Measurements from ENCODE around the gene HBA1. TPM values are rescaled to one million over a fixed set of nuclear protein-coding genes. Genes with fewer than 3 reads are reported as not detected.
A peak's percentile ranks its signal among the peaks of the same experiment; 100 is the strongest.

The HBA1 gene
- total RNA-seq, 1 donor from 2014 or later = not detected

DNA sequence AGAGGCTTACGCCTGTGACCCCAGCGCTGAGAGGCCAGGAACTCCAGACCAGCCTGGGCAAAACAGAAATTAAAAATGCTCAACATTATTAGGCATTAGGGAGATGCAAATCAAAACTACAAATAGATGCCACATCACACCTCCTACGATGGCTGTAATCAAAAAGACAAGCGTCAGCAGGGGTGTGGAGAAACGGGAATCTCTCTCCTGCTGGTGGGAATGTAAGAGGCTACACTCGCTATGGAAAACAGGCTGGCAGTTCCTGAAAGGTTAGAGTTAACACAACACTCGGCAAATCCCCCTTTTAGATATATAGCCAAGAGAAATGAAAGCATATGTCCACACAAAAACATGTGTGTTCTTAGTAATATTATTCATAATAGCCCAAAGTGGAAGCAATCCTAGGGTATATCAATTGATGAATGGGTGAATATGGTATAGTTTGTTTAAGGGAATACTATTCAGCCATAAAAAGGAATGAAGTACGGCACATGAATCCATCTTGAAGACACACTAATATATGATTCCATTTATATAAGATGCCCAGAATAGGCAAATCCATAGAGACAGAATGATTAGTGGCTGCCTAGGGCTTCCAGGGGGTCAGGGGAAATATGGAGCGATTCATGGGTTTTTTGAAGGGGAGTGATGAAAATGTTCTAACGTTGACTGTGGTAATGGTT lies 36.2 kb upstream of the HBA1 start:
- Mint-ChIP-seq H3K27me3 (peaks cover 5% of the 10 kb centered on the region), H3K4me1 (ENCODE audit: unreplicated experiment) (peaks cover 6% of the 10 kb centered on the region), H3K36me3 (peaks cover 3% of the 10 kb centered on the region), H3K27ac (no peak overlapping the region), H3K9me3 (no peaks in the 10 kb centered on the region), H3K4me3 (peak overlapping the region; percentile 79)
- no peak for DNase-seq (ENCODE audit: extremely low spot score, unreplicated experiment)
- TF ChIP-seq, protein P1, sequence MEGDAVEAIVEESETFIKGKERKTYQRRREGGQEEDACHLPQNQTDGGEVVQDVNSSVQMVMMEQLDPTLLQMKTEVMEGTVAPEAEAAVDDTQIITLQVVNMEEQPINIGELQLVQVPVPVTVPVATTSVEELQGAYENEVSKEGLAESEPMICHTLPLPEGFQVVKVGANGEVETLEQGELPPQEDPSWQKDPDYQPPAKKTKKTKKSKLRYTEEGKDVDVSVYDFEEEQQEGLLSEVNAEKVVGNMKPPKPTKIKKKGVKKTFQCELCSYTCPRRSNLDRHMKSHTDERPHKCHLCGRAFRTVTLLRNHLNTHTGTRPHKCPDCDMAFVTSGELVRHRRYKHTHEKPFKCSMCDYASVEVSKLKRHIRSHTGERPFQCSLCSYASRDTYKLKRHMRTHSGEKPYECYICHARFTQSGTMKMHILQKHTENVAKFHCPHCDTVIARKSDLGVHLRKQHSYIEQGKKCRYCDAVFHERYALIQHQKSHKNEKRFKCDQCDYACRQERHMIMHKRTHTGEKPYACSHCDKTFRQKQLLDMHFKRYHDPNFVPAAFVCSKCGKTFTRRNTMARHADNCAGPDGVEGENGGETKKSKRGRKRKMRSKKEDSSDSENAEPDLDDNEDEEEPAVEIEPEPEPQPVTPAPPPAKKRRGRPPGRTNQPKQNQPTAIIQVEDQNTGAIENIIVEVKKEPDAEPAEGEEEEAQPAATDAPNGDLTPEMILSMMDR (conservative IDR thresholded peaks at IDR 0.05) = peak; percentile 18

DNA sequence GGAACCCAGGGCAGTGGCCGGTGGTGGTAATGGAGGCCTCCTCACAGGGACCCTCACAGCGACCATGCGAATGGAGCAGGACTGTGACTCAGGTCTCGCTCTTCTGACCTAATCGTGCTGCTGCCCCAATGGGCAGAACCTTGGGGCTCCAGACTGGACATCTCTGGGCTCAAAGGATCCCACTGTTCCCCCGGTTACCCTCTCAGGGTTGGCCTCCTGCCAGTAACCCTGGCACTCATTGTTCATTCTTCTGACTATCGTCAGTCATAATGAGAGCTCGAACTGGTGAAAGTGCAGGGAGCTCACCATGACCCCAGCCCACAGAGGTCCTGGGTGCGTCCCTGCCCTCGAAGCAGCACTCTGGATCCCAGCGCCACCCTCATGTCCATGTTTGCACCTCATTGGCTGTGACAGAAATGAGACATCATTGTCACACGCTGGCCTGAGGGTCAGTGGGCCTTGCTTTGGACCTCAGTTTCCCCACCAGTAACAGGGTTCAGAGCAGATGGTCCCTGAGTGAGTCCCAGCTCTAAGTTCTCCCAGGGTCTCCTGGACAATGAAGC lies 34.0 kb upstream of the HBA1 start:
- Mint-ChIP-seq H3K36me3 (no peaks in the 10 kb centered on the region), H3K9me3 (no peaks in the 10 kb centered on the region), H3K4me3 (no peak overlapping the region), H3K4me1 (ENCODE audit: unreplicated experiment) (no peaks in the 10 kb centered on the region), H3K27me3 (peaks cover 10% of the 10 kb centered on the region), H3K27ac (no peak overlapping the region)
- no peak for DNase-seq (ENCODE audit: extremely low spot score, unreplicated experiment)
- TF ChIP-seq, protein P1 (conservative IDR thresholded peaks at IDR 0.05) = no peak

DNA sequence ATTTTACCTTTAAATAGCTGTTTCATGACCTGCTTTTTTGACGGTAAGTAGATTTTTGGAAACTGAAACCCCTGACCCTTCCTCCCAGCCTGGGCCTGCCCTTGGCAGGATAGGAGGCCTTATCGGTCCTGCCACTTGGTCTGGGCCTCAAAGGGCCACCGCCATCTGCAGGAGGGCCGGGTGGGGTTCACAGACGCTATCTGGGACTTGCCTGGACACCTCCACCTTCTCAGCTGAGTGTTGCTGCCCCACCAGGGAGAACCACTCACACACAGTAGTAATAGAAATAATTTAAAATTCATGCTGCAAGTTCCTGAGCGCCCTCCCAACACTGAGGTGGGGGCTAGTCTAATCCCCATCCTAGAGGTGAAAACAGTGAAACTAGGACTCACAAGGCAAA lies 33.4 kb upstream of the HBA1 start:
- TF ChIP-seq, protein P1 (conservative IDR thresholded peaks at IDR 0.05) = no peak
- H3K9me3 Mint-ChIP-seq = no peaks in the 10 kb centered on the region
- peaks cover 10% of the 10 kb centered on the region for H3K27me3 Mint-ChIP-seq
- H3K36me3 Mint-ChIP-seq = no peaks in the 10 kb centered on the region
- no peak overlapping the region for H3K27ac Mint-ChIP-seq
- no peak overlapping the region for H3K4me3 Mint-ChIP-seq
- DNase-seq (ENCODE audit: extremely low spot score, unreplicated experiment) = no peak
- no peaks in the 10 kb centered on the region for H3K4me1 Mint-ChIP-seq (ENCODE audit: unreplicated experiment)

DNA sequence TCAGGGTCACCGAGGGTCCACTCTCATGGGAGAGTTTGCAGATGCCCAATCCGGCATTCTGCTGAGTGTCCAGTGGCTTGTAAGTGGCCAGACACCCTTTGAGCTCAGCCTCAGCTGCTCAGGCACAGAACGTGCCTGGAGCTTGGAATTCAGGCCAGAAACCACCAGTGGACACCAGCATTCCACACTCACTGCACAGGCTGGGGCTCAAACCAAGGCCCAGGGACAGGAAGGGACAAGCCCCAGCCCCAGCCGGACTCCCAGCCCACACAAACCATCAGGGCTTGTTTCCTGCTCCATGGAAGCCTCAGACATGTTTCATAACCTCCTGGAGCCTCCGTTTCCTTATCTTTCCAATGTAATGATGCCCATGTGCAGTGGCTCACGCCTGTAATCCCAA lies 33.0 kb upstream of the HBA1 start:
- TF ChIP-seq, protein P1 (conservative IDR thresholded peaks at IDR 0.05) = no peak
- Mint-ChIP-seq H3K4me3 (no peak overlapping the region), H3K4me1 (ENCODE audit: unreplicated experiment) (no peaks in the 10 kb centered on the region), H3K9me3 (no peaks in the 10 kb centered on the region), H3K27me3 (peaks cover 13% of the 10 kb centered on the region), H3K27ac (no peak overlapping the region), H3K36me3 (no peaks in the 10 kb centered on the region)
- no peak for DNase-seq (ENCODE audit: extremely low spot score, unreplicated experiment)

DNA sequence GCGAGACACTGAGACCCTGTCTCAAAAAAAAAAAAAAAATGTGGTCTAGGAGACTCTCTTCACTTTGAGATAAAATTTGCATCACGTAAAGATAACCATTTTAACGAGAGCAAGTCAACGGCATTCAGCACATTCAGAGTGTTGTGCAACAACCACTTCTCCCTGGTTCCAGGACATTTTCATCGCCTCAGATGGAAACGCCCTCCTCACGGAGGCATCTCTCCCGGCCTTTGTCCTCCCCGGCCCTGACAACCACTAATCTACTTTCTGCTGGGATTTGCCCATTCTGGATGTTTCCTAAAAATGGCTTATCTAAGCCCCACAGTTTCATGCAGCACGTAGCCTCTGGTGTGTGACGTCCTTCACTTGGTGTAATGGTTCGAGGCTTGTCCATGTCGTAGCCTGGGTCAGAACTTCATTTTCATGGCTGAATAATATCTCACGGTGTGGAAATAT lies 31.7 kb upstream of the HBA1 start:
- Mint-ChIP-seq H3K4me3 (no peak overlapping the region), H3K36me3 (no peaks in the 10 kb centered on the region), H3K4me1 (ENCODE audit: unreplicated experiment) (no peaks in the 10 kb centered on the region), H3K27me3 (peaks cover 27% of the 10 kb centered on the region), H3K9me3 (no peaks in the 10 kb centered on the region), H3K27ac (no peak overlapping the region)
- DNase-seq (ENCODE audit: extremely low spot score, unreplicated experiment) = no peak
- TF ChIP-seq, protein P1 (conservative IDR thresholded peaks at IDR 0.05) = no peak

All from type B pancreatic cell (in vitro differentiated cells).